Upper lobe of left lung (tissue), 4 donors: ENCODE data around the gene CACNA2D4.

Experiments
- POLR2A ChIP-seq, 4 donors: fragments of 450-650 bp; IDR thresholded peaks; one replicate each; pipeline ENCODE4 v1.5.1; 2016 to 2017; ENCODE audit warnings: antibody characterized with exemption in 4 of 4, mild to moderate bottlenecking in 2 of 4
- POLR2AphosphoS5 ChIP-seq, 2 donors: sonication (generic); formaldehyde crosslinking; IDR thresholded peaks; one replicate each; pipeline ENCODE4 v1.5.1; 2017; ENCODE audit warnings: antibody characterized with exemption in 2 of 2
- TF ChIP-seq, protein P1 (sequence below), 6 experiments: fragments of 450-650 bp in 4 of 6; fragments of 200-600 bp in 2 of 6; sonication (generic) in 2 of 6; IDR thresholded peaks; one replicate each; pipeline ENCODE4 v1.5.1; 2016 to 2019; ENCODE audit warnings: antibody characterized with exemption in 6 of 6

DNA sequence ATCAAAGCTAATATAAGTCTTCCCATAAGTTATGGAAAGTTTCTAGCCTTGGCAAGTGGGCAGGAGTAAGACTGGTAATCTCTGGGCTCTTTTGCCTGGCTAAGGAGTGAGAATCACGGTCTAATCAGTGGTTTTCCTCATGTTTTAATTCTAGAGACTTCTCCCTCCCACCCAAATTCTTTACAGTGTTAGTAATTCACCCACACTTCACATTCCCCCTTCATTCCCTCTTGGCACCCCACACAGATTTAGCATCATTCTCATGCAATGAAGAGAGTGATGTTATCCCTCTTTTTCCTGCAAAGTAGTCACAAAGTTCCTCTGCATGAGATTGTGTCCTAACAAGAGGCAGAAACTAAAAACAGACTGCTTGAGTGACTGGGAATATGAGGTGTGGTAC, 28.6 kb upstream of the CACNA2D4 start:
- TF ChIP-seq, protein P1, sequence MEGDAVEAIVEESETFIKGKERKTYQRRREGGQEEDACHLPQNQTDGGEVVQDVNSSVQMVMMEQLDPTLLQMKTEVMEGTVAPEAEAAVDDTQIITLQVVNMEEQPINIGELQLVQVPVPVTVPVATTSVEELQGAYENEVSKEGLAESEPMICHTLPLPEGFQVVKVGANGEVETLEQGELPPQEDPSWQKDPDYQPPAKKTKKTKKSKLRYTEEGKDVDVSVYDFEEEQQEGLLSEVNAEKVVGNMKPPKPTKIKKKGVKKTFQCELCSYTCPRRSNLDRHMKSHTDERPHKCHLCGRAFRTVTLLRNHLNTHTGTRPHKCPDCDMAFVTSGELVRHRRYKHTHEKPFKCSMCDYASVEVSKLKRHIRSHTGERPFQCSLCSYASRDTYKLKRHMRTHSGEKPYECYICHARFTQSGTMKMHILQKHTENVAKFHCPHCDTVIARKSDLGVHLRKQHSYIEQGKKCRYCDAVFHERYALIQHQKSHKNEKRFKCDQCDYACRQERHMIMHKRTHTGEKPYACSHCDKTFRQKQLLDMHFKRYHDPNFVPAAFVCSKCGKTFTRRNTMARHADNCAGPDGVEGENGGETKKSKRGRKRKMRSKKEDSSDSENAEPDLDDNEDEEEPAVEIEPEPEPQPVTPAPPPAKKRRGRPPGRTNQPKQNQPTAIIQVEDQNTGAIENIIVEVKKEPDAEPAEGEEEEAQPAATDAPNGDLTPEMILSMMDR (IDR thresholded peaks at IDR 0.05), result no peak
- no peak for TF ChIP-seq POLR2A (IDR thresholded peaks at IDR 0.05)
- TF ChIP-seq POLR2AphosphoS5 (IDR thresholded peaks at IDR 0.05), result no peak
